GM20000 (cell line): ENCODE measurements around the gene MORC3.
"Not testable (repeated sequence)": the region's sequence is repeated elsewhere in the genome, so short reads cannot be mapped to it uniquely, and the experiment has no call there.

Experiments used
- DNase-seq: peaks from one replicate; pipeline ENCODE4 v3.0.0; 2012; ENCODE audit warnings: low spot score
- TF ChIP-seq, protein P1 (sequence below): IDR thresholded peaks from 2 replicates; pipeline ENCODE4 v1.5.1; 2012; ENCODE audit warnings: mild to moderate bottlenecking, control low read depth; ENCODE audit errors: extremely low read depth, missing control alignments

MORC3 gene

GRCh38 chr21:36395353-36396111 is 75.5 kb downstream of the MORC3 start:
- no peak for DNase-seq
- TF ChIP-seq, protein P1, sequence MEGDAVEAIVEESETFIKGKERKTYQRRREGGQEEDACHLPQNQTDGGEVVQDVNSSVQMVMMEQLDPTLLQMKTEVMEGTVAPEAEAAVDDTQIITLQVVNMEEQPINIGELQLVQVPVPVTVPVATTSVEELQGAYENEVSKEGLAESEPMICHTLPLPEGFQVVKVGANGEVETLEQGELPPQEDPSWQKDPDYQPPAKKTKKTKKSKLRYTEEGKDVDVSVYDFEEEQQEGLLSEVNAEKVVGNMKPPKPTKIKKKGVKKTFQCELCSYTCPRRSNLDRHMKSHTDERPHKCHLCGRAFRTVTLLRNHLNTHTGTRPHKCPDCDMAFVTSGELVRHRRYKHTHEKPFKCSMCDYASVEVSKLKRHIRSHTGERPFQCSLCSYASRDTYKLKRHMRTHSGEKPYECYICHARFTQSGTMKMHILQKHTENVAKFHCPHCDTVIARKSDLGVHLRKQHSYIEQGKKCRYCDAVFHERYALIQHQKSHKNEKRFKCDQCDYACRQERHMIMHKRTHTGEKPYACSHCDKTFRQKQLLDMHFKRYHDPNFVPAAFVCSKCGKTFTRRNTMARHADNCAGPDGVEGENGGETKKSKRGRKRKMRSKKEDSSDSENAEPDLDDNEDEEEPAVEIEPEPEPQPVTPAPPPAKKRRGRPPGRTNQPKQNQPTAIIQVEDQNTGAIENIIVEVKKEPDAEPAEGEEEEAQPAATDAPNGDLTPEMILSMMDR = no peak

DNA sequence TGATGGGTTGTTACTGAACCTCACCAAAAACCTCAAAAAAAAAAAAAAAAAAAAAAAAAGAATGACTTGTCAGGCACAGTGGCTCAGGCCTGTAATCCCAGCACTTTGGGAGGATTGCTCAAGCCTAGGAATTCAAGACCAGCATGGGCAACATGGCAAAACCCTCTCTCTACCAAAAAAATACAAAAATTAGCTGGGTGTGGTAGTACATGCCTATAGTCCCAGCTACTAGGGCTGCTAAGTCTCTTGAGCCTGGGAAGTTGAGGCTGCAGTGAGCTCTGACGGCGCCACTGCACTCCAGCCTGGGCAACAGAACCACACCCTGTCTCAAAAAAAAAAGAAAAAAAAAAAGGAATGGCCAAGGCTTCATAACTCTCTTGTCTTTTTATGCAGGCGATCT is 76.3 kb downstream of the MORC3 start:
- DNase-seq = no peak
- TF ChIP-seq, protein P1 = no peak

DNA sequence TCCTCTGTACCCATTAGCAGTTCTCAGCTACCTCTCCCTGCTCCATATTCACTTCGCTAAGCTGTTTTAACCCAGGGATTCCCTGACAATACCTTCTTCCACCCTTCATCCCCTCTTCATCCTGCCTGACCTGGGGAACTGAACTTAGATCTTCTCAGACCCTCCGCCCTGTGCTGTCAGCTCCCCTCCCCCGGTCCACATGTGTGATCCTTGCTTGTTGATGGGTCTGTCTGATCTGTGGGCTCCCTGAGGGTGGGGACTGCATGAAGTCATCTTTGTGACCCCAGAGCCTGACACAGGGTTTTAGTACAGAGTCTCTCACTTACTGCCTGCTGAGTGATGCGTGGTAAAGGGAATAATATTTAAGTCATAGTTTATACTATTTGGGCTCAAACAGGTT is 77.0 kb downstream of the MORC3 start:
- TF ChIP-seq, protein P1 = no peak
- no peak for DNase-seq

DNA sequence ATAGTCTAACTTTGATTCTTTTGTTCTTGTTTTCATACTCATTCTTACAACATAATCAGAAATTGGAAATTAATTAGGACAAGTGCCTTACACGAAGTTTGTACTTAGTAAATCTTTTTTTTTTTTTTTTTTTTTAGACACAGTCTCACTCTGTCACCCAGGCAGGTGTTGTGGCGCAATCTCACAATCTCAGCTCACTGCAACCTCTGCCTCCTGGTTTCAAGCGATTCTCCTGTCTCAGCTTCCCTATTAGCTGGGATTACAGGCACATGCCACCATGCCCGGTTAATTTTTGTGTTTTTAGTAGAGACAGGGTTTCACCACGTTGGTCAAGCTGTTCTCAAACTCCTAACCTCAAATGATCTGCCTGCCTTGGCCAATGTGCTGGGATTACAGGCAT is 77.6 kb downstream of the MORC3 start:
- TF ChIP-seq, protein P1 = no peak
- DNase-seq = no peak

- not testable (repeated sequence) for DNase-seq
Measured at GRCh38 chr21:36399736-36400135, 79.7 kb downstream of the MORC3 start.

DNA sequence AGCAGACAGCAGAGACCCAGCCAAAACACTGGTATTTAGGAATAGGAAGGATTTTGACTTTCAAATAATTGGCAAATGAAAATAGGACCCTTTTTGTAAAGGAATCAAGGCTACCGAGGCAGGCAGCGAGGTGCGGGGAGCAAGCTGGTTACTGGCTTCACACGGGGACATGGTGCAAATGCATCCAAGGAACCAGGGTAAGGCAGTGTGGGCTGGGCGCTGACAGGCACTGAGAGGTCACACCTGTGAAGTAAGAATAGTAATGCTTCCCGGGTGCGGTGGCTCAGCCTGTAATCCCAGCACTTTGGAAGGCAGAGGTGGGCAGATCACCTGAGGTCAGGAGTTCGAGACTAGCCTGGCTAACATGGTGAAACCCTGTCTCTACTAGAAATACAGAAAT is 80.7 kb downstream of the MORC3 start:
- DNase-seq = no peak
- TF ChIP-seq, protein P1 = no peak

GRCh38 chr21:36402339-36402738 is 82.3 kb downstream of the MORC3 start:
- DNase-seq = no peak
- TF ChIP-seq, protein P1 = no peak

GRCh38 chr21:36403713-36404112 is 83.7 kb downstream of the MORC3 start:
- DNase-seq = no peak

More at GRCh38 chr21:36403713-36404112, 83.7 kb downstream of the MORC3 start:
- TF ChIP-seq, protein P1 = no peak
